DMS 273 treated with DMSO at 0.1 percent for 48 hours (cell line): ENCODE data around the gene SARS2.

Source experiments
- DNase-seq: peaks from one replicate; lab custom pipeline; 2025; lab: John Stamatoyannopoulos, UW

Gene SARS2

DNA sequence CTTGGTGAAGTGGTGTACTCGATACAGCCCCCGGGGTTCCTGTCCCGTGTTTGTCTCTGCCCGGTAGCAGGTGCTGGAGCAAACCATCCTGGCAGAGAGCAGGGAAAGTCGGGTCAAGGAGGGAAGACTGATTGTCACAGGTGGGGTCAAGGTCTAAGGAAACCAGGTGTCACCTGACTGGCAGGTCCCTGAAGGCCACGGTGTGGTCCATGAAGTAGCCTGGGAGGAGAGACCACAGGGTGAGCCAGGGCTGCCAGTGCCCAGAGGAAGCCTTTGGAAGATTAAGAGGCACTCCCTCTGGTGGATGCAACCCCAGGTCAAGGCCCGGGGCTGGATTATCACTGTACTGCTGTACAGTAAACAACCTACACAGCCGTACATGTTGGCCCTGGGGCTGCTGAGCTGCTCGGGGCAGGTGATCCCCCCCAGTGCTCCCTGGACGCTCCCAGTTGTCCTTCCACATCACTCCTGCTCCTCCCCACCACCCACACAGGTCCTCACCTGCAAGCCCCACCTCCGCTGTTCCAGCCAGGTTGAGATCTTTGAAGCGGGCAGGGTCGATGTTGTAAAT, 12.6 kb downstream of the SARS2 start:
- DNase-seq, result no peak

DNA sequence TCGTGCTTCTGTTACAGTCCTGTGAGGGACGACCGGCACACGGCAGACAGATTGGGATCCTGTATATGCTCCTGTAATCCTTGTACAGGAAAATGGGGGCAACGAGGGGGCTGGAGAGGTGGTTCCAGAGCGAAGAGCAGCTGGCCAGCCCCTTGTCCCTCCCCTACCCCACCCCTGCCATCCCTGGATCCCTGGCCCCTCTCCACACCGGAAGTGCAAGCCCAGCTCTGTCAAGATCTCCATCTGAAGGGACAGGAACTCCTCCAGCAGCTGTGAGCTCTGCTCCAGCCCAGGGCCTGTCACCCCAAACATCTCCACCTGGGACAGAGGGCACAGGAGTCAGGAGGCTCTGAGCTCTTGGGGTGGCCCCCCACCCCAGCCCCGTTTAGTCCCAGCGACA, 13.0 kb downstream of the SARS2 start:
- DNase-seq, result no peak

DNA sequence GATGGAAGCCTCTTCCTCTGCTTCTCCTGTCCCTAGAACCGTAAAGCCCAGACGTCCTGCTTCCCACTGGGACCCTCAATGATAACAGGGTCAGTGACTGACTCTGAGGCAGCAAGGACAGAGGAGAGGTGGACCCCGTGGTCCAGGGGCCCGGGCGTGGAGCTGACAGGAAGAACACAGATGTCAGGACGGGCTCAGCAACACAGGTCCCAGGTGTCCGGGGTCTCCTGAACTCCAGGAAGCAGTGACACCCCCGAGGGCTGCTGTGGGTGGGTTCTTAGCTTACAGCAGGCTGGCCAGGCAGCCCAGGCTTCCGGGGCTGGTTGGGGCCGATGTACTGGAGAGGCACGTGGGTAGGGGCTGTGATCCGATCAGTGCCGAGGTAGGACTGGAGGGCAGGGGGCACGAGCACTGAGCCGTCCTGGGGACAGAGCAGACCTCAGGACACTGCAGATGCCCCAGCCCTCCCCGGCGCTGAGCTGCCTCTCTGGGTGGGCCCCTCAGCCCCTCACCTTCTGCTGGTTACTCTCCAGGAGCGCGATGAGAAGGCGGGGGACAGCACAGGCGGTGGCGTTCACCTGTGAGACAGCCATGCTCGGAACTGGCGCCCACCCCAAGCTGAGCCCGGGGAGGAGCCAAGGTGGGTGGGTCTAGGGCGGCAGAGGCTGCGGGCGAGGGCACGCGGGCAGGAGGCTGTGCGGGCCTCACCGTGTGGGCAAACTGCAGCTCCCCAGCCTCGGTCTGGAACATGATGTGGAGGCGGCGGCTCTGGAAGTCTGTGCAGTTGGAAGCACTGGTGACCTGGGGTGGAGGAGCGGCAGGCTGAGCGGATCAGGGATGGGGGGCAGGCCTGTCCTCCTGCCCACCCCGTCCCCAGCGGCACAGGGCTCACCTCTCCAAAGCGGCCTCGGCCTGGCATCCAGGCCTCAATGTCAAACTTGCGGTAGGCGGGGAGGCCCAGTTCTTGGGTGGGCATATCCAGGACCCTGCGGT, 14.9 kb downstream of the SARS2 start:
- no peak for DNase-seq

DNA sequence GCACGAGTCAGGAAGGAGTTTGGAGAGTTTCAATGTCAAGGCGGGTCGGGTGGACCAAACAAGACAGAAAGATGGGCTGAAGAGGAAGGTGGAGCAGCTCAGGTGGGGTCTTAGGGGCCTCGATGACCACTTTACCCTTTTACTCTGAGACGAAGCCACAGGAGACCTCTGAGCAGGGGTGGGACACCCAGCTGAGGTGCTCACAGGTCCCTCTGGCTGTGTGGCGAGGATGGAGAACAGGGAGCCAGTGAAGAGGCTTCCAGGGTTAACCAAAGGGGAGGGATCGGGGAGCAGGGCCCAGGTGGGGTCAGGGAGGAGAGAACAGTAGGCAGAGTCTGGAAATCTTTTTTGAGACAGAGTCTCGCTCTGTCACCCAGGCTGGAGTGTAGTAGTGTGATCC, 16.6 kb downstream of the SARS2 start:
- no peak for DNase-seq

DNA sequence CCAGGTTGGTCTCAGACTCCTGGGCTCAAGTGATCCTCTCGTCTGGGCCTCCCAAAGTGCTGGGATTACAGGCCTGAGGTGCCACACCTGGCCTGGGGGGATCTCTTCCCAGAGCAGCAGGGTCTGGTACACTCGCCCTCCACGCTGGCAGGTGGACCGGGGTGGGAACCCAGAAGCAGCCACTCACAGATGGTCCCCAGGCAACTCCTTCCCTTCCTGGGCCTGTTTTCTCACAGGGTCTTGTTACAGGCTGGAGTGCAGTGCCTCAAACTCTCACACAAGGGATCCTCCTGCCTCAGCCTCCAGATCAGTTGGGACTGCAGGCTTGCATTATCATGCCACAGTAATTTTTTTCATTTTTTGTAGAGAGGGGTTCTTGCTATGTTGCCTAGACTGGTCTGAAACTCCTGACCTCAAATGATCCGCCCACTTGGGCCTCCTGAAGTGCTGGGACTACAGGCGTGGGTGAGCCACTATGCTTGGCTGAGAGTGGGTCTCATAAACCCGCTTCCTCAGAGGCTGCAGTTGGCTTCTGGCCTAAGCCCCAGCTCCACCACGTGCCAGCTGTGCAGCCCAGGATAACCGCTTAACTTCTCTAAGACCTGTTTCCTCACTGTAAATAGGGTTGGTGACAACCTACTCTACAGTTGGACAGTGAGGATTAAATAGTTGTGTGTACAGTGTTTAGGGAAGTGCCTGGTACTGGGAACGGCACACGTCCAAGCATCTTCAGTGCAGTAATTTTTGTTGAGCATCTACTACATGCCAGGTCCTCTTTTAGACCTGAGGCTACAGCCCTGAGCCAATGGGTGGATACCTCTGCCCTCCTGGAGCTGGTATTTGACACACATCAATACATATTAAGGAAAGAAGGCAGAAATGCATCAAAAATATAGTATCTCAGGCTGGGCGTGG, 17.7 kb downstream of the SARS2 start:
- DNase-seq, result no peak

DNA sequence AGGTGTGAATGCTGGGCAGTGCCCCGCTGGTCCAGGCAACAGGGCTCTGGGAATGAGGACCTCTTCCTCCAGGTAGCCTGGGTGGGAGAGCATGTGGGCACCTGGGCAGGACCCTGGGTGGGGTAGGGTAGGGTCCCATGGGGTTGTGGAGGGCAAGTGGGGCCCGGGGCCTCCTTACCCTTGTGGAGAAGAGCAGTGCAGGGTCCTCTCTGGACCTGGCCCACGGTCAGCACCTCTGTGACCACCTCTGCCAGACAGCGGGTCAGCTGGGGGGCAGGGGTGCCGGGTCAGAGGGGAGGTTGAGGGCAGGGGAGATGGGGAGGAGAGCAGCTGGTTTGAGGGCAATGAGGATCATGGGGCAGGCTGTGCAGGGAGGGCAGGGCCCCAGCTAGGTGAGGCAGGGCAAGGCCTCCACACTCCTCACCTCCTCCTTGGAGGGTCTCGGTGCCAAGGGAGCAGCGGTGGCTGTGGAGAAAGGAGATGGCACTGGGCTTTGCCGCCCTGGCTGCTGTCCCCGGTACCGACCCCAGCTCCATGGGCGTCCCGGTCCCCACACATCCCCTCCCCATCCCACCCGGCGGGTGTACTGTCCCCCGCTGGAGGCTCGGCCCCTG, 19.1 kb downstream of the SARS2 start:
- DNase-seq, result no peak

DNA sequence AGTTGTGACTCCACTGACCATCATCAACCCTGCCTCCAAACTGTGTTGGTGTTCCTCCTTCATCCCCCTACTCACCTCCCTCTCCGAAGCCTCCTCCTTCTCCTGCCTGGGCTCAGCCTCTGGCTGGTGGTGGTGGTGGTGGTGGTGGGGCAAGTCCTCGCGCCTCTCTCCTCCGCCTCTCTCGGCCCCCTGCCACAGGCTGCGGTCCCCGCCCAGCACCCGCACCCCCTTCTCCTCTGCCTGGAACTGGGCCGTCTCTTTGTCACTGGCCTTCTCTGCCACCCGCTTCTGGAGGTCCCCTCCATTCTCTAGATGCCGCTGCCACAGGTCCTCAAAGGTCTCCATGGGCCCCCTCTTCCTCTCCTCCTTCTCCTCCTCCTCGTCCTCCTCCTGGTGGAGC, 20.1 kb downstream of the SARS2 start:
- DNase-seq, result no peak

DNA sequence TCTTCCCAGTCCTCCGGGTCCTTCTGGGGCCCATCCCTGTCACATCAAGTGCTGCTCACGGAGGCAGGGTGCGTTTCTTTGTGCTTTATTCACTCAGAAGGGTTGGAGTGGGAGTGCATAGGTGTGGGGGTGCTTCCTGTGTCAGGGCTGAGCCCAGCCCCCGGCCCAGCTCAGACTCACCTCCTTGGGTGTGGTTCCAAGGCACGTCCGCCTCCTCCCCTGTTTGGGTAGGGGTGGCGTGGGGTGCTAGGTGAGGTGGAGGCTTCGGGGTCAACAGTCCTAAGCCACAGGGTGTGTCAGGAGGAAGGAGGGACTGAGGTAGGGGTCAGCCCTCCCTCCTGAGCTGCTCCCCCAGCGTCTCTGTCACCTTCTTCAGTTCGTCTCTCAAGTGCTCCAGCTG, 21.7 kb downstream of the SARS2 start:
- DNase-seq, result no peak

DNA sequence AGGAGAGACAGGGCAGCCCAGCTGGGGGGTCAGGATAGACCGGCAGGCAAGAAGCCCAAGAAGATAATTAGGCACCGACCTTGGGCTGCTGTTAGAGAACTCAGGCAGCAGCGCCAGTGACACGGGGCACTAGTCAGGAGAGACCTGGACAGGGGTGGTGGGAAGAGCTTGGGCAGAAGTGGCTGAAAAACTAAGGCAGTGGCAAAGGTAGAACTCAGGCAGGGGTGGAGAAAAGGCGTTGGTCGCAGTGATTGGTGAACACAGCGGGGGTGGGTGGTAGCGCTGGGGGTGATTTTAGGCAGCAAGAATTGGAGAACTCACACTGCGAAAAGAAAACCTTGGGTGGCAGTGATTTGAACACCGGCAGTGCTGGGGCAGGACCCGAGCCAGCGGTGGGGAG, 22.9 kb downstream of the SARS2 start:
- no peak for DNase-seq

DNA sequence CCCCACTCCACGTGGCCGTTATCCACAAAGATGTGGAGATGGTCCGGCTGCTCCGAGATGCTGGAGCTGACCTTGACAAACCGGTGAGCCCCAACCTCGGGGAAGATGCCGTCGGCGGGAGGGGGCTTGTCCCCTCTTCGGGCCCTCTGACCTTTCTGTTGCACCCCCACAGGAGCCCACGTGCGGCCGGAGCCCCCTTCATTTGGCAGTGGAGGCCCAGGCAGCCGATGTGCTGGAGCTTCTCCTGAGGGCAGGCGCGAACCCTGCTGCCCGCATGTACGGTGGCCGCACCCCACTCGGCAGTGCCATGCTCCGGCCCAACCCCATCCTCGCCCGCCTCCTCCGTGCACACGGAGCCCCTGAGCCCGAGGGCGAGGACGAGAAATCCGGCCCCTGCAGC, 23.3 kb downstream of the SARS2 start:
- DNase-seq, result no peak

DNA sequence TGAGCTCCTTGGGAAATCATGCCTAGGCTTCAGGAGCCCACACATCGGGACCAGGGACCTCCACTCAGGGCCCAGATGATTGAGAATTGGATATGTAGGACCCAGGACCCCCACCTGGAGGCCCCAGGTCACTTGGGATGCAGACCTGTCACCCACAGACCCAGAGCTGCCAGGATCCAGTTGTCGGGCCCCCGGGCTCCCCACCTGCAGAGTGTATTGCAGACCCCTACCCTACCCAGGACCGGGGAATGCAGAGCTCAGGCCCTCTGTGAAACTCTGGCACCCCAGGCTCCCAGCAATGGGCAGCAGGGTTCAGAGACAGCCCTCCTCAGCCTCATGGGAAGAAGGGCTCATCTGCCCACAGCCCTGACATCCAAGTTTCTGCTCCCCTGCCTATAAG, 24.9 kb downstream of the SARS2 start:
- no peak for DNase-seq

DNA sequence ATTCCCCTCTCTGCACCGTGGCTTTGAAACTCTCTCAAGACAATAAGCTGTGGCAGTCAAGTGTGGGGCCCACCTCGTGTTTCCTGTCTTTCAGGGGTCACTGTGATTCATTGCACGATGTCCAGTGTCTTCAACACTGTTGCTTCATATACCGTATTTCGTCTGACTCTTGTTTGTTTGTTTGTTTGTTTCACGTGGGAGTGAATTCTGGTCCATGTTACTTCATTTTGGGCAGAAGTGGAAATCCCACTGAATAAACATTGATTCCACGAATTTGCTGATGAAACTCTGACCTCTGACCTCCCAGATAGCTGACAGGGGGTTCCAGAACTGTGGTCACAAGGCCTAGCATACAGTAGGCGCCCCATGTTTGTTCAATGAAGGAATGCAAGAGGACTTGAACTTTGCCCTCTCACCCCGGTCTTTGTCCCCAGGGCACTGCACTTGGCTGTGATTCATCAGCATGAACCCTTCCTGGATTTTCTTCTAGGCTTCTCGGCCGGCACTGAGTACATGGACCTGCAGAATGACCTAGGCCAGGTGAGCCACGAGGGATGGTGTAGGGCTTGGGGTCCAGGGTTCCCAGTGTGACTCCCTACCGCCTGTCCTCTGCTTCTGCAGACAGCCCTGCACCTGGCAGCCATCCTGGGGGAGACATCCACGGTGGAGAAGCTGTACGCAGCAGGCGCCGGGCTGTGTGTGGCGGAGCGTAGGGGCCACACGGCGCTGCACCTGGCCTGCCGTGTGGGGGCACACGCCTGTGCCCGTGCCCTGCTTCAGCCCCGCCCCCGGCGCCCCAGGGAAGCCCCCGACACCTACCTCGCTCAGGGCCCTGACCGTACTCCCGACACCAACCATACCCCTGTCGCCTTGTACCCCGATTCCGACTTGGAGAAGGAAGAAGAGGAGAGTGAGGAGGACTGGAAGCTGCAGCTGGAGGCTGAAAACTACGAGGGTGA, 25.7 kb downstream of the SARS2 start:
- DNase-seq, result no peak

DNA sequence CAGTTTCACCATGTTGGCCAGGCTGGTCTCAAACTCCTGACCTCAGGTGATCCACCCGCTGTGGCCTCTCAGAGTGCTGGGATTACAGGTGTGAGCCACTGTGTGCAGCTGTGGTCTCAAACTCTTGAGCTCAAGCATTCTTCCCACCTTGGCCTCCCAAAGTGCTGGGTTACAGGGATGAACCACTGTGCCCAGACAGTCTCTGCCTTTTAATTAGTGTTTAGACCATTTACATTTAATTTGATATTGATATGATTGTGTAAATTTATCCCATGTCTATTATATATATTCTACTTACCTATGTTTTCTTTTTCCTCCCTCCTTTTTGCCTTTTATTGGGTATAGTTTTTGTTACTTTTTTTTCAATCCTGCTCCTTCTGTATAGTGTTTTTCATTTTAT, 28.9 kb downstream of the SARS2 start:
- no peak for DNase-seq

DNA sequence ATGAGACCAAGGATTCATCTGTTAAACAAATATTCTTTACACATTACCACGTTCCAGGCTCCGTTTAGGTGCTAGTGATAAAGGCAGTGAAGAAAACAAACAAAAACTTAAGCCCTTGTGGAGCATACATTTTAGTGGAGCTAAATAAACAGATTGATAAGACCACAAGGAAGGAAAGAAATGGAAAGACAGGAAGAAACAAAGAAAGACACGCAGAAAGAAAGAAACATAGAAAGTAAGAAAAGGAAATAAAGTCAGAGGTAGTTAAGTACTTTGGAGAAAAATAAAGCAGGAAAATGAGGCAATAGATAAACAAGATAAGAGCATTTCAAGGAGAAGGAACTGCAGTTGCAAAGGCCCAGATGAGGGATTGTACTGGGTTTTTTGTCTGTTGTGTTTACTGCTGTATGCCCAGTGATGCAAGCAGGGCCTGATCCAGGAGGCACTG, 29.8 kb downstream of the SARS2 start:
- DNase-seq, result no peak

DNA sequence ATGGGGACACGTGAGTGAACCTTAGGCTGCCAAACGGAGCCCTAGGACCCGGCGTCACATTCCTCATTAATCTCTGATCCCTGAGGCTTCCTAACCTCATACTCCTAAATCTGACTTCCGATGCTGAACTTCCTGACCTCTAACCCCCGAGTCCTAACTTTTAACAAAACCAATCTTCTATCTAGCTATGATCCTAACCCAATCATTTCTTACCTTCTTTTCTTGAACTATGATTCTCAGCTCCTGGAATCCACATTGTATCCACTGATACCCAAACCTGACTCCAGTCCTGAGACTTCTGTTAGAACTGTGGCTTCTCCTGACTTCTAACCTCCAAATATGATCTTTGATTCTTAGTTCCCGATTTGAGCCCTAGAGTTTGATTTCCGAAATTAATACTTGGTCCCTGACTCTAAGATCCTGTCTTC, 30.3 kb downstream of the SARS2 start:
- peak; percentile 51 for DNase-seq

DNA sequence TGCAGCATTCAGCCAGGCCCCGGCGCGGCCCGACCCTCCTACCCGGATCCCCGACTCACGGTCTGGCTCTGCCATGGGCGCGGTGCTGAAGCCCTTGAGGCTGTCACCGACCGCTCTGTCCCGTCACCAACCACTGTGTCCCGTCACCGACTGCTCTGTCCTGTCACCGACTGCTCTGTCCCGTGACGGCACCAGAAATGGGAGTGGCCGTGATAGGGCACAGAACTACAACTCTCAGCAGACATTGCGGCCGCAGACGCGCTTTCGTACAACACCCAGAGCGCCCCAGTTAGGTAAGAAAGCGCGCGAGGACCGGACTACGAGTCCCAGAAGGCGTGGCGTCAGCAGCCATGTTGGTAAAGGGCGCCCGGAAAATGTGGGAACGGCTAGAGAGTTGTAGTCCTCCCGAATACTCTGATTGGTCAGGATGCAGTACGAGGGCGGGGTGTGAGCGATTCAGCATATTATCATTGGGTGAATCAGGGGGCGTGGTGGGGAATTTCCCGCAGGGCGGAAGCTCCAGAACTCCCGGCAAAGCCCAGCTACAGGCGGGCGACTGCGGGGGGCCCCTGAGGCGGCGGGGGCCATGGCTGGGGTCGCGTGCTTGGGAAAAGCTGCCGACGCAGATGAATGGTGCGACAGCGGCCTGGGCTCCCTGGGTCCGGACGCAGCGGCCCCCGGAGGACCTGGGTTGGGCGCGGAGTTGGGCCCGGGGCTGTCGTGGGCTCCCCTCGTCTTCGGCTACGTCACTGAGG, 30.9 kb downstream of the SARS2 start, which contains the start of the genes NFKBIB and SIRT2:
TSS of gene NFKBIB (plus strand) at position 523 of the 755 bp plus-strand sequence. CDS start at position 587, 64 bp downstream.
TSS of gene SIRT2 (minus strand) at position 172 of the 755 bp plus-strand sequence. CDS start at position 75, 97 bp downstream.
- DNase-seq, result peak; percentile 99

DNA sequence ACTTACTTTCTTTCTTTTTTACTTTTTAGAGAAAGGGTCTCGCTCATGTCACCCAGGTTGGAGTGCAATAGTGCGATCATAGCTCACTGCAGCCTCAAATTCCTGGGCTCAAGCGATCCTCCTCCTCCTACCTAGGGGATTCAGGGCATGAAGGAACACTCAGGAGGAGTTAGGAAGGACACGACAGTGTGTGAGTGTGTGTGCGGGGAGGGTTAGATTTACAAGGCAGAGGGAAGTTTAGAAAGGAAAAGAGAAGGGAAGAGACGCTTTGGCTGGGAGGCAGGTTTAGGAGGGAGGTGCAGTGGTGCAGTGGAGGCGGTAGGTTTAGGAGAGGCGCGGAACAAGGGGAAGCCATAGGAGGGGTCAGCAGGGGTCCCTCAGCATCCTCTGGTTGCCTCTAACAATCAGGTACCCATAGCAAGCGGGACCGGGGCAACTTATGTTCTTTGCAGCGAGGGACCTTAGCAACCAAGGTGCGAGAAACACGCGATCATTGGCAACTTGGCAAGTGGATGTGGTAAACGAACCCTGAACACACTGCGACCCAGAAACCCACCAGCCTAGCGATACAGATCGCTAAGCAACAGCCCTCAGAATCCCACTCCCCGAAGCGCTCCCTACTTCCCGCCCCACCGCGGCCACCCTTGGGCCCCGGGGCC, 31.6 kb downstream of the SARS2 start:
- no peak for DNase-seq

DNA sequence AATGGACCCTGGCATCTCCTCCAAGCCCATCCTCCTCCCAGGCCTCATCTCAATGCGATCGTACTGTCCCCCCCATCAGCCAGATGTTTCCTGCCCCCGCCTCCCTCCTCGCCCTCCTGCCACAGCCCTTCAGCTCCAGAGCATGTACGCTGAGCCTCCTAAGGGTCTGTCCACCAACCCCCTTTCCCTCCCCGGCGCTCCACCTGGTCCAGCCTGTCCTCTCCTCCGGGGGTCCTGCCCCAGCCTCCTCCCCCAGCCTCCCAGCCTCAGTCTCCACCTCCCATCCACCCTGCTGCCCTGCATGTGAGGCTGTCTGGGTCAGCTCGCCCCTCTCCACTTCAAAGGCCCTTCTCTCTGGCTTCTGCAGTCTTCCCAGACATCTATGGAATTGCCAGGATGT, 35.6 kb downstream of the SARS2 start:
- no peak for DNase-seq

DNA sequence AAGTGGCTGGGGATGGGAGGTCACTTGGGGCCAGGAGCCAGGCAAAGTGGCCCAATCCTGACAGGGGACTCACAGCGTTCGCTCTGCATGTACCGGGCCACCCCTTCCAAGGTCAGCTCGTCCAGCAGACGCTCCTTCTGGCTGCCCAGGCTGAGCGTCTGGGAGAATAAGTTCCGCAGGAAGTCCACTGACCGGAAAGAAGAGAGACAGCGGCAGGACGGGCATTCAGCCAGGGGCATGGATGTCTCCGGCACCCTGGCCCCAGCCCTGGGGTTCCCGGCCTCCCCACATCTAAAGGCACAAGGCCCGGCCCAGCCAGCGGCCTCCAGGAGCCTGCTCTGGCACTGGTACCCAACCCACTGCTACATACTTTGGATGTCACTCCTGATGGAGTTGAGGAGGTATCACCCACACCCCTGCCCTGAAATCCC, 37.2 kb downstream of the SARS2 start:
- DNase-seq, result no peak
